BE2C (cell line): ENCODE measurements around the gene LRRC7.
"Not testable (repeated sequence)": the region's sequence is repeated elsewhere in the genome, so short reads cannot be mapped to it uniquely, and the experiment has no call there.

Experiments used
- DNase-seq: peaks from one replicate; pipeline ENCODE4 v3.0.0-alpha.2; 2020
- H3K27me3 ChIP-seq: fragments of 250-450 bp; sonication (Bioruptor Pico); 2 replicates; pipeline ENCODE4 v1.5.1; 2020; ENCODE audit warnings: mild to moderate bottlenecking
- H3K36me3 ChIP-seq: fragments of 250-450 bp; sonication (Bioruptor Pico); 2 replicates; pipeline ENCODE4 v1.5.1; 2020; ENCODE audit warnings: mild to moderate bottlenecking
- H3K4me1 ChIP-seq: fragments of 250-450 bp; sonication (Bioruptor Pico); 2 replicates; pipeline ENCODE4 v1.5.1; 2020
- H3K4me3 ChIP-seq: 2 replicates; pipeline ENCODE4 v1.5.1; 2011; ENCODE audit warnings: low read depth, low read length
- H3K9me3 ChIP-seq: fragments of 250-450 bp; sonication (Bioruptor Pico); 2 replicates; pipeline ENCODE4 v1.5.1; 2020
- CTCF ChIP-seq: IDR thresholded peaks from 2 replicates; pipeline ENCODE4 v1.5.1; 2012; ENCODE audit warnings: mild to moderate bottlenecking, low read depth, low read length

The LRRC7 gene

GRCh38 chr1:69863704-69864103 lies 296.0 kb downstream of the LRRC7 start:
- Histone ChIP-seq H3K36me3 (no peaks in the 10 kb centered on the region), H3K9me3 (no peaks in the 10 kb centered on the region), H3K27me3 (no peaks in the 10 kb centered on the region), H3K4me3 (no peak overlapping the region), H3K4me1 (no peaks in the 10 kb centered on the region)
- no peak for DNase-seq
- TF ChIP-seq CTCF, result no peak

GRCh38 chr1:69871412-69871811 lies 303.7 kb downstream of the LRRC7 start:
- Histone ChIP-seq H3K4me1 (no peaks in the 10 kb centered on the region), H3K36me3 (no peaks in the 10 kb centered on the region), H3K27me3 (no peaks in the 10 kb centered on the region), H3K4me3 (no peak overlapping the region), H3K9me3 (no peaks in the 10 kb centered on the region)
- no peak for DNase-seq
- no peak for TF ChIP-seq CTCF

- Histone ChIP-seq H3K4me1 (no peaks in the 10 kb centered on the region), H3K4me3 (no peak overlapping the region), H3K9me3 (no peaks in the 10 kb centered on the region), H3K27me3 (no peaks in the 10 kb centered on the region), H3K36me3 (no peaks in the 10 kb centered on the region)
- no peak for DNase-seq
- TF ChIP-seq CTCF, result no peak
These were observed 310.6 kb downstream of the LRRC7 start for GRCh38 chr1:69878338-69878737.

- not testable (repeated sequence) for H3K4me3 ChIP-seq, H3K4me1 ChIP-seq, H3K36me3 ChIP-seq, H3K9me3 ChIP-seq, H3K27me3 ChIP-seq, DNase-seq
These were observed 320.3 kb downstream of the LRRC7 start for GRCh38 chr1:69888016-69888415.

GRCh38 chr1:69888657-69889056 lies 320.9 kb downstream of the LRRC7 start:
- Histone ChIP-seq H3K4me3 (no peak overlapping the region), H3K9me3 (no peaks in the 10 kb centered on the region), H3K4me1 (no peaks in the 10 kb centered on the region), H3K36me3 (no peaks in the 10 kb centered on the region), H3K27me3 (no peaks in the 10 kb centered on the region)
- TF ChIP-seq CTCF, result no peak
- DNase-seq, result no peak

- Histone ChIP-seq H3K9me3 (no peaks in the 10 kb centered on the region), H3K4me3 (no peak overlapping the region), H3K36me3 (no peaks in the 10 kb centered on the region), H3K4me1 (no peaks in the 10 kb centered on the region), H3K27me3 (no peaks in the 10 kb centered on the region)
- no peak for TF ChIP-seq CTCF
- no peak for DNase-seq
These were observed 330.8 kb downstream of the LRRC7 start for GRCh38 chr1:69898403-69898947.

- no peak overlapping the region for H3K4me3 ChIP-seq
- no peaks in the 10 kb centered on the region for H3K4me1 ChIP-seq
- H3K36me3 ChIP-seq, result no peaks in the 10 kb centered on the region
- H3K9me3 ChIP-seq, result no peaks in the 10 kb centered on the region
- H3K27me3 ChIP-seq, result no peaks in the 10 kb centered on the region
- TF ChIP-seq CTCF, result no peak
- no peak for DNase-seq
These were observed 343.6 kb downstream of the LRRC7 start for GRCh38 chr1:69911301-69911801.
